ENCODE results near the gene EIF4G1.

EIF4G1 gene

DNA sequence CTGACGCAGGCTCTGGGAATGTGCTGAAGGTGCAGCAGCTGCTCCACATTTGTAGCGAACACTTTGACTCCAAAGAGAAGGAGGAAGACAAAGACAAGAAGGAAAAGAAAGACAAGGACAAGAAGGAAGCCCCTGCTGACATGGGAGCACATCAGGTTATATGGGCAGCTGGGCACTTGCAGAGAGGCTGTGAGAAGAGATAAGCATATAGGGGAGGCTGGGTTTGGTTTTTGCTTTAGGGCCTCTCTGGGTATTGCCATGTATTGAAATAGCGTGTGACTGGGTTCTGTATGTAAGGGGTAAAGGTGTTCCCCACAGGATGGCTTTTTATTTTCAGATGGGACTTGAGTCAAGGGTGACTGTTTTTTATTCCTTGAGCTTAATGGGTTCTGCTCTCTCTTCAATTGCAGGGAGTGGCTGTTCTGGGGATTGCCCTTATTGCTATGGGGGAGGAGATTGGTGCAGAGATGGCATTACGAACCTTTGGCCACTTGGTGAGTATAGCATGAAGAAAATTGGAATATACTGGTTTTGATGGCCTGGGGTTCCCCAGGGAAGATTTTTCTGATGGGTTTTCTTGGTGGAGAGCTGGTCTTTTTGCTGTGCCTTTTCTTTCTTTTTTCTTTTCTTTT lies 7.9 kb upstream of the EIF4G1 start:
- TF ChIP-seq, protein P1, sequence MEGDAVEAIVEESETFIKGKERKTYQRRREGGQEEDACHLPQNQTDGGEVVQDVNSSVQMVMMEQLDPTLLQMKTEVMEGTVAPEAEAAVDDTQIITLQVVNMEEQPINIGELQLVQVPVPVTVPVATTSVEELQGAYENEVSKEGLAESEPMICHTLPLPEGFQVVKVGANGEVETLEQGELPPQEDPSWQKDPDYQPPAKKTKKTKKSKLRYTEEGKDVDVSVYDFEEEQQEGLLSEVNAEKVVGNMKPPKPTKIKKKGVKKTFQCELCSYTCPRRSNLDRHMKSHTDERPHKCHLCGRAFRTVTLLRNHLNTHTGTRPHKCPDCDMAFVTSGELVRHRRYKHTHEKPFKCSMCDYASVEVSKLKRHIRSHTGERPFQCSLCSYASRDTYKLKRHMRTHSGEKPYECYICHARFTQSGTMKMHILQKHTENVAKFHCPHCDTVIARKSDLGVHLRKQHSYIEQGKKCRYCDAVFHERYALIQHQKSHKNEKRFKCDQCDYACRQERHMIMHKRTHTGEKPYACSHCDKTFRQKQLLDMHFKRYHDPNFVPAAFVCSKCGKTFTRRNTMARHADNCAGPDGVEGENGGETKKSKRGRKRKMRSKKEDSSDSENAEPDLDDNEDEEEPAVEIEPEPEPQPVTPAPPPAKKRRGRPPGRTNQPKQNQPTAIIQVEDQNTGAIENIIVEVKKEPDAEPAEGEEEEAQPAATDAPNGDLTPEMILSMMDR (conservative IDR thresholded peaks at IDR 0.05; ENCODE audit: control insufficient read depth, insufficient read depth, low read depth, low read length) = no peak
- H3K4me3 ChIP-seq (ENCODE audit: control insufficient read depth, low read depth, low read length) = no peak overlapping the region

DNA sequence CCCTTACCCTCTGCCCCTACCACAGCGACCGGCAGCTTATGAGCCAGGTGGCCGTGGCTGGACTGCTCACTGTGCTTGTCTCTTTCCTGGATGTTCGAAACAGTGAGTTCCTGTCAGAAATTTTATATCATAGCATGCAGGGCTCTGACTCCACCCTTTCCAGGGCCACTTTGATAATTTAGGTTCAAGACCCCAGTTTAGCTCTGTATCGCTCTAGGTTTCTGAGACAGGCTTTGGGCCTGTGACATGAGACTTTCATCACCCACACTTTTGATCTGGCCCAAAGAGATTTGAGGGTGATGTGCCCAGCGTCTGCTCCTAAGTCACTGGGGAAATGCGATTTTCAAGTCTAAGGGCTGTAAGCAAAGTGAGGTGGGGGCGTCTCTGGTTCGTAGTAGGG lies 6.5 kb upstream of the EIF4G1 start:
- no peak for DNase-seq (ENCODE audit: low read depth)
- TF ChIP-seq, protein P1 (conservative IDR thresholded peaks at IDR 0.05; ENCODE audit: control insufficient read depth, insufficient read depth, low read depth, low read length) = no peak
- H3K4me3 ChIP-seq (ENCODE audit: control insufficient read depth, low read depth, low read length) = no peak overlapping the region

More for the DNA sequence above, 7.9 kb upstream of the EIF4G1 start:
- no peak for DNase-seq (ENCODE audit: low read depth)

DNA sequence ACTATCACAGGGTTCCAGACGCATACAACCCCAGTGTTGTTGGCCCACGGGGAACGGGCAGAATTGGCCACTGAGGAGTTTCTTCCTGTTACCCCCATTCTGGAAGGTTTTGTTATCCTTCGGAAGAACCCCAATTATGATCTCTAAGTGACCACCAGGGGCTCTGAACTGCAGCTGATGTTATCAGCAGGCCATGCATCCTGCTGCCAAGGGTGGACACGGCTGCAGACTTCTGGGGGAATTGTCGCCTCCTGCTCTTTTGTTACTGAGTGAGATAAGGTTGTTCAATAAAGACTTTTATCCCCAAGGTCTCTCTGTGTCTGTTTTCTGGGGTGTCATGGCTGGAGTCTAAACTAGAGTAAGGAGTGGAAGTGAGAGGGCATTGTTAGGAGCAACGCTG lies 5.7 kb upstream of the EIF4G1 start:
- H3K4me3 ChIP-seq (ENCODE audit: control insufficient read depth, low read depth, low read length) = no peak overlapping the region
- TF ChIP-seq, protein P1 (conservative IDR thresholded peaks at IDR 0.05; ENCODE audit: control insufficient read depth, insufficient read depth, low read depth, low read length) = no peak
- no peak for DNase-seq (ENCODE audit: low read depth)

DNA sequence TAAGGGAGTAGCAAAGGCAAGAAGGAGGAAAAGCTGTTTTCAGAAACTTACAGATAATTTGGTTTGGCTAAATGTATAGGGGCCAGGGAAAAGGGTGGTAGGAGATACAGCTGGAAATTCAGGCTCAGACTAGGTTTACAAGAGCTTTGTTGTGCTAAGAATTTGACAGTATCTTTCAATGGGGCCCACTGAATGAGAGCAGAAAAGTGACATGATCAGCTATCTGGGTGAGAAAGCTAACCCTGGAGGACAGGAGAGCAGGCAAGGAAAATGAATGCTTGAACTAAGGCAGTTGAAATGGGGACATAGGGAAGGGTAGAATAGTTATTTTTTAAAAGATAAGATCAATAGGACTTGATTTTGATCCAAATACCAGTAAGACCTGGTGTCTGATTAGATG lies 2.8 kb upstream of the EIF4G1 start:
- TF ChIP-seq, protein P1 (conservative IDR thresholded peaks at IDR 0.05; ENCODE audit: control insufficient read depth, insufficient read depth, low read depth, low read length) = no peak
- no peak for DNase-seq (ENCODE audit: low read depth)
- H3K4me3 ChIP-seq (ENCODE audit: control insufficient read depth, low read depth, low read length) = no peak overlapping the region

DNA sequence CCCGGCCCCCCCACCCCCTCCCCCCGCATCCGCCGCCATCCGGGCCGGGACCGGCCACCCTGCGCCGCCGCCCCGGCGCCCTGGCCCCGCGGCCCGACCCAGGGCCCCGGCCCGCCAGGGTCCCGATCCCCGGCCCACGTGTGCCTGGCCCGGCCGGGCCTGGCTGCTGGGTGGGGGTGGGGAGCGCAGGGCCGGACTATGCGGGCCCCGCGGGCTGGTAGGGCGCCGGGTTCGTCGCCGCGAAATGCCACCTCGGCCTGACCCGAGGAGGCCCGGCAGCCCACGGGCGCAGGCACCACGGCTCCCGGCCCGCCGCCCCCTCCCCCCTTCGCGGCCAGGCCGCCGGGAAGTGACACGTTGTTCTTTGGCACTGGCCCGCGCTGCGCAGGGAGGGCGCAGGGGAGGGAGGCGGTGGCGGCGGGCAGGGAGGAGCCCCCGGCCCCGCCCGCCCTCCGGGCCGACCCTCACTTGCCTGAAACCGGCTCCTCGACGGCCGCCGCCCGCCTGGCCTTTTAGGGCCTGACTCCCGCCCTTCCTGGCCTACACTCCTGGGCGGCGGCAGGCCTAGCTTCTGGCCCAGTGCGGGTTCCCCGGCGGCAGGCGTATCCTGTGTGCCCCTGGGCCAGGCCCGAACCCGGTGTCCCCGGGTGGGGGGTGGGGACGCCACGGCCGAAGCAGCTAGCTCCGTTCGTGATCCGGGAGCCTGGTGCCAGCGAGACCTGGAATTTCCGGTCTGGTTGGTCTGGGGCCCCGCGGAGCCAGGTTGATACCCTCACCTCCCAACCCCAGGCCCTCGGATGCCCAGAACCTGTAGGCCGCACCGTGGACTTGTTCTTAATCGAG lies 515 bp downstream of the EIF4G1 start:
- peak overlapping the region; percentile 91 for H3K4me3 ChIP-seq (ENCODE audit: control insufficient read depth, low read depth, low read length)
- DNase-seq (ENCODE audit: low read depth) = peak; percentile 75
- TF ChIP-seq, protein P1 (conservative IDR thresholded peaks at IDR 0.05; ENCODE audit: control insufficient read depth, insufficient read depth, low read depth, low read length) = no peak

DNA sequence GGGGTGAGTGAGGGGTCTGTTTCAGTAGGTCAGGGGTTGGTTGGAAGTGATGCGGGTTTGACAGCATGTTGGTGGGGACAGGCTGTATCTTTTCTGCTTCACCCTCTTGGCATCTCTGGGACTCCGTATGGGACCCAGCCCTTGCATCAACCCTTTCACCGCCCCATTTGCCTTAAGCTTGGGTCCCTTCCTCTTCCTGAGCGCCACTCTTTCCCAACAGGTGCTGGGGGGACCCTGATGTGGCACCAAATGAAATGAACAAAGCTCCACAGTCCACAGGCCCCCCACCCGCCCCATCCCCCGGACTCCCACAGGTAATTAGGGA lies 1.1 kb downstream of the EIF4G1 start:
- TF ChIP-seq, protein P1 (conservative IDR thresholded peaks at IDR 0.05; ENCODE audit: control insufficient read depth, insufficient read depth, low read depth, low read length) = no peak
- no peak for DNase-seq (ENCODE audit: low read depth)
- peak overlapping the region; percentile 91 for H3K4me3 ChIP-seq (ENCODE audit: control insufficient read depth, low read depth, low read length)
